ENCODE measurements around the gene IDH3G.

The IDH3G gene

DNA sequence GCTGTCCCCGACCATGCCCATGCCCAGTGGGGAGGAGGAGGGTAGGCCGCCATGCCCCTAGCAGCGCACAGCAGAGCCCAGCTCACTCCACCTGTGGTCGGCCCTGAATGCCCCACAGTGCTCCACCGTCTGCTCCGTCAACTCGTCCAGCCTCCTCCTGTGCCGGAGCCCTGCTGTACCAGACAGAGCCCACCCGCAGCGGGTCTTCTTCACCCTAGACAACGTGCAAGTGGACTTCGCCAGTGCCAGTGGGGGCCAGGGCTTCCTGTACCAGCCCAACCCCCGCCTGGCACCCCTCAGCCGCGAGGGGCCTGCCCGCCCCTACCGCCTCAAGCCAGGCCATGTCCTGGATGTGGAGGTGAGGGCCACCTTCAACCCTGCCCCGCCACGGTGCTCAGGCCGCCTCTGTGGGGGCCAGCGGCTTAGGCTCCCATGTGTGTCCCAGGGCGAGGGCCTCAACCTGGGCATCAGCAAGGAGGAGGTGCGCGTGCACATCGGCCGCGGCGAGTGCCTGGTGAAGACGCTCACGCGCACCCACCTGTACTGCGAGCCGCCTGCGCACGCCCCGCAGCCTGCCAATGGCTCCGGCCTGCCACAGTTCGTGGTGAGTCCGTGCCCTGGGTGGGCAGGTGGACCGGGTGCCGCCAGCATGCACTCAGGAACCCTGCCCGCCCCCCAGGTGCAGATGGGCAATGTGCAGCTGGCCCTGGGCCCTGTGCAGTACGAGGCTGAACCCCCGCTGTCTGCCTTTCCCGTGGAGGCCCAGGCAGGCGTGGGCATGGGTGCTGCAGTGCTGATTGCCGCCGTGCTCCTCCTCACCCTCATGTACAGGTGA lies 20.2 kb downstream of the IDH3G start:
- no peak for DNase-seq (ENCODE audit: low read depth in 2 of 2, low spot score in 1 of 2)

DNA sequence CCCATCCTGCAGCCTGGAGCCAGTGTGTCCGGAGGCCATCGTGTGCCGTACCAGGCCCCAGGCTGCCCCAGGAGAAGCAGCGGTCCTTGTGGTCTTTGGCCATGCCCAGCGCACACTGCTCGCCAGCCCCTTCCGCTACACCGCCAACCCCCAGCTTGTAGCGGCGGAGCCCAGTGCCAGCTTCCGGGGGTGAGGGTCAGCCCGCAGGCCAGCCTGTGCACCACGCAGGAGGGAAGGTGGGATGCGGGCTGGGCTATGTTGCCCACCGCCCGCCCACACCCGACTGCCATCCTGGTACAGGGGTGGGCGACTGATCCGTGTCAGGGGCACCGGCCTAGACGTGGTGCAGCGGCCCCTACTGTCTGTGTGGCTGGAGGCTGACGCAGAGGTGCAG lies 21.0 kb downstream of the IDH3G start:
- DNase-seq (ENCODE audit: low read depth in 2 of 2, low spot score in 1 of 2) = no peak

DNA sequence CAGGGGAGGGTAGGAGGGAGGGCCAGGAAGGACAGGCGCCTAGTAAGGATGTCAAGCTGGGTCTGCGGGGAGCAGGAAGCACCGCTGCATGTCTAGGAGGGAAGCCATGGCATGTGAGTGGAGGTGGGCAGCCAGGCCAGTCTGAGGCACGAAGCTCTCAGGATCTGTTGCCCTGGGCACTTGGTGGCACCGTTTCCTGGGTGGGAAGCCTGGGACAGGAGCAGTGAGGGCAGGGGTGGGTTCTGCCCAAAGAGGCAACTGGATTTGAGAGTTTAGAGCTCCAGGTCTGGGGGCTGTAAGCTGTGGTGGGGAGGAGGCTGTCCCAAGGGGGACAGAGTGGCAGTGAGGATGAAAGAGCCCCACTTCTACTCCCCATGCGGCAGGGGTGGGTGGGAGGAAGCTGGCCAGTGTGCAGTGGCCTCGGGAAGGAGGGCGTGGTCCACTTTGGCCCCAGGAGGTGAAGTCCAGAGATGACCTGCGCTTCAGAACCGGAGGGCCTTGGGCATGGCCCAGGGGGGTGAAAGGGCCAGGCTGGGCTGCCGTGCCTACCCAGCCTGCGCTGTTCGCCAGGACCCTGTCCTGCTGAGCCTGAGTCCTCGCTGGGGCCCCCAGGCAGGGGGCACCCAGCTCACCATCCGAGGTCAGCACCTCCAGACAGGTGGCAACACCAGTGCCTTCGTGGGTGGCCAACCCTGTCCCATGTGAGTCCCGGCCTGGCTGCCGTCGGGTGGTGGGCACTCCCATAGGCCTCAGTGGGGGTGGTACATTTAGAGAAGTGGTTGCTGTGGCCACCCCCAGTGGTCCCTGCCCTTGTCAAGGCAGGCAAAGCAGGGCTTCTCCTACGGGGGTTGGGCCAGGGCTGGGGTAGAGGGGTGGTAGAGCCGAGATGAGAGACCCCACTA lies 21.6 kb downstream of the IDH3G start:
- DNase-seq (ENCODE audit: low read depth in 2 of 2, low spot score in 1 of 2) = no peak

DNA sequence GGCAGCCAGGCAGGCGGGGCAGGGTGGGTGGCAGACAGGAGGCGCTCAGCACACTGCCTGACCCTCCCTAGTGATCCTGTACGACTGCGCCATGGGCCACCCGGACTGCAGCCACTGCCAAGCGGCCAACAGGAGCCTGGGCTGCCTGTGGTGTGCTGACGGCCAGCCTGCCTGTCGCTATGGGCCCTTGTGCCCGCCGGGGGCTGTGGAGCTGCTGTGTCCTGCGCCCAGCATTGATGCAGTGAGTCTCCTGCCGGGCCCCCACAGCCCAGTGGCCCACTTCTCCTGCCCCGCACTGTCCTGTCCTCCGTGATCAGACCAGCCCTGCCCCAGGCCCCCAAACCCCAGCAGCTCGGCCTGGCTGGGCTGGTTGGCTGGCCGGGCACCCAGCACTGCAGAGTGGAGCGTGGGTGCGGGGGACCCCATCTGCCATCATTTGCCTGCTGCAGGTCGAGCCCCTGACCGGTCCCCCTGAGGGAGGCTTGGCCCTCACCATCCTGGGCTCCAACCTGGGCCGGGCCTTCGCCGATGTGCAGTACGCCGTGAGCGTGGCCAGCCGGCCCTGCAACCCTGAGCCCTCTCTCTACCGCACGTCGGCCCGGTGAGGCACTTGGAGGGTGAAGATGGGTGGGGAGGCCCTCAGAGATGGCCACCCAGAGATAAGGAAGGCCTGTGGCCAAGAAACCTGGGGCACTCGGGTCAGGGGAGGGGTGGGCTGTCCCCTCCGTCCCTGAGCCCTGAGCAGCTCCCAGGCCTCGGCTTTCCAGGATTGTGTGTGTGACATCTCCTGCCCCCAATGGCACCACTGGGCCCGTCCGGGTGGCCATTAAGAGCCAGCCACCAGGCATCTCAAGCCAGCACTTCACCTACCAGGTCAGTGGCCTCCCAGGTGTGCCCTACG lies 22.5 kb downstream of the IDH3G start:
- no peak for DNase-seq (ENCODE audit: low read depth in 2 of 2, low spot score in 1 of 2)

DNA sequence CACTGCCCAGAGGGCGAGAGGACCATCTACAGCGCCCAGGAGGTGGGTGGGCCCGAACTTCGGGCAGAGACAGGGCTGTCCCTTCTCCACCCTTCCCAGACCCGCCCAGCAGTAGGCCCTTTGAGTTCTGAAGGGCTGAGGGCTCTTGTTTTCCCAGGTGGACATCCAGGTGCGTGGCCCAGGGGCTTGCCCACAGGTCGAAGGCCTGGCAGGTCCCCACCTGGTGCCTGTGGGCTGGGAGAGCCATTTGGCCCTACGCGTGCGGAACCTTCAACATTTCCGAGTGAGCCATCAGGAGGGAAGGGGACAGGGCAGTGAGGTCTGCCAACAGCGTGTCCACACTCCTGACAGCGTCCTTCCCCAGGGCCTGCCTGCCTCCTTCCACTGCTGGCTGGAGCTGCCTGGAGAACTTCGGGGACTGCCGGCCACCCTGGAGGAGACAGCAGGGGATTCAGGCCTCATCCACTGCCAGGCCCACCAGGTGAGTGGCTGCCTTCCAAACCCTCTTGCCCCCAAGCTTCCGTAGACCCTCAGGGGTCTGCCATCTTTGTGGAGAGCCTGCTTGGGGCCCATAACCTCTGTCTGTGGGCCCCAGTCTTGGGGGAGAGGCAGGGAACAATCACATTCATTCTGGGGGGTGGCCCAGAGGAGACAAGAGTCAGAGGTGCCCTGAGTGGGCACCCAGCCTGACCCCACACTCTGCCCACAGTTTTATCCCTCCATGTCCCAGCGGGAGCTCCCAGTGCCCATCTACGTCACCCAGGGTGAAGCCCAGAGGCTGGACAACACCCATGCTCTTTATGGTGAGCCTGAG lies 23.4 kb downstream of the IDH3G start:
- no peak for DNase-seq (ENCODE audit: low read depth in 2 of 2, low spot score in 1 of 2)

DNA sequence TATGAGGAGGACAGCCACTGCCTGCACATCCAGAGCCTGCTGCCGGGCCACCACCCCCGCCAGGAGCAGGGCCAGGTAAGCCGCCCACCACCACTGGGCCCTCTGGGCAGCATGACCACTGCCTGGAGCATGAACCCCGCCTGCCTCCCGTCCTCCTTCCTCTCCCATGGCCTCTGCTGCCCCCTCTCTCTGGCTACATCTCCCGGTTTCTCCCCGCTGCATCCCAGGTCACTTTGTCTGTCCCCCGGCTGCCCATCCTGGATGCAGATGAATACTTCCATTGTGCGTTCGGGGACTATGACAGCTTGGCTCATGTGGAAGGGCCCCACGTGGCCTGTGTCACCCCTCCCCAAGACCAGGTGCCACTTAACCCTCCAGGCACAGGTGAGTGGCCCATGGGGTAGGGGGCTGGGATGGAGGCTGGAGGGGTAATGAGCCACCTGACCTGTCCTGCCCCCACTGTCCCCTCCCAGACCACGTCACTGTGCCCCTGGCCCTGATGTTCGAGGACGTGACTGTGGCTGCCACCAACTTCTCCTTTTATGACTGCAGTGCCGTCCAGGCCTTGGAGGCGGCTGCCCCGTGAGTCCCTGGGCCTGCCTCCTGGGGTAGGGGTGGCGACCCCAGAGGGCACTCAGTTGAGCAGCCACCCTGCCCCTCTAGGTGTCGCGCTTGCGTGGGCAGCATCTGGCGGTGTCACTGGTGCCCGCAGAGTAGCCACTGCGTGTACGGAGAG lies 24.1 kb downstream of the IDH3G start:
- DNase-seq (ENCODE audit: low read depth in 2 of 2, low spot score in 1 of 2) = no peak

DNA sequence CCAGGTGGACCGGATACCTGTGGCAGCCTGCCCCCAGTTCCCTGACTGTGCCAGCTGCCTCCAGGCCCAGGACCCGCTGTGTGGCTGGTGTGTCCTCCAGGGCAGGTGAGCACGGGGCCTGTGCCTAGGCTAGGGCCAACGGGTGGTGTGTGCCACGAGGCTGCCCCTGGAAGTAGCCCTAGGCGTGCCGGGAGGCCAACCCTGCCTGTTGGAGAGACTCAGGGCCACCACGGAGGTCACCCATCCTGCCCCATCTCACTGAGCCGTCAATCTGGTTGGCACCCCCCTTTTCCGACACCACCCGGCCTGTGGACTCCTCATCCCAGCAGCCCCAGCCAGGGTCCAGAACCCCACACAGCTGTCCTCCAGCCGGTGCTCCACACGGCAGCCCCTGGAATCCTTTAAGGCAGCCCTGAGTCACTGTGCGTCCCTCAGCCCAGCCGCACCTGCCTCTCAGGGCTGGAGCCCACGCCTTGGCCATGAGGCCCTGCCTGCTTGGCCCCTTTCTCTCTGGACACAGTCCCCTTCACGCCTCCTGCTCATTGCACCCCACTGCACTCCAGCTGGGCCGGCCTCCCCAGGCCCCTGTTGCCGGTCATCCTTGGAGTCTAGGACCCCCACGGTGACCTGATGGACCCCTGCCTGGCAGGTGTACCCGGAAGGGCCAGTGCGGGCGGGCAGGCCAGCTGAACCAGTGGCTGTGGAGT lies 24.9 kb downstream of the IDH3G start:
- no peak for DNase-seq (ENCODE audit: low read depth in 2 of 2, low spot score in 1 of 2)

DNA sequence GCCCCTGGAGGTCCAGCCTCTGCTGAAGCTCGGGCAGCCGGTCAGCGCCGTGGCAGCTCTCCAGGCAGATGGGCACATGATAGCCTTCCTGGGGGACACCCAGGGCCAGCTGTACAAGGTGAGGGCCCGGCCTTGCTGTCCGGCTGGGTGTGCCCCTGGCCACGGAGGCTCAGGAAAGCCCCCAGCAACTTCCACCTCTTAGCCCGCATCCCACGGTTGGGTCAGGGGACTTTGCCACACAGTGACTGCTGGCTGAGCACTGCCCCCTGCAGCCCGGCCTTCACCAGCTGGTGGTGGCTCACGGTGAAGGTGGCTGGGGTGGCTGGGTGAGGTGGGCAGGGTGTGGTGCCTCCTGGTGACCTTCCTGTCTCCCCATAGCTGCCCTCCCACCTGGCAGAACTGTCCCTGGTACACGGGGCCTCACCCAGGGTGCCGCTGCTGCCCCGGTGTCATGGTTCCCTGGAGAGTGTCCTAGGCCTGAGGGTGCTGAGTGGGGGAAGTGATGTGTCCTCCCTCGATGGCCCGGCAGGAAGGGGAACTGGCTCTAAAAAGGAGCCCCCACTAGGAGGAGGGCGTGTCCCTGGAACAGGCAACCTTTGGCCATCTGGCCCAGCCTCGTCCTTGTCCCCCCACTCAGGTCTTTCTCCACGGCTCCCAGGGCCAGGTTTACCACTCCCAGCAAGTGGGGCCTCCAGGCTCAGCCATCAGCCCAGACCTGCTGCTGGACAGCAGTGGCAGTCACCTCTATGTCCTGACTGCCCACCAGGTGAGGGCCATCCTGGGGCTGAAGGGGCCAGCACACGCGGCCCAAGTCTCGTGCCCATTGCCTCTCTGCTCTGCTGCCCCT lies 25.6 kb downstream of the IDH3G start:
- no peak for DNase-seq (ENCODE audit: low read depth in 2 of 2, low spot score in 1 of 2)

DNA sequence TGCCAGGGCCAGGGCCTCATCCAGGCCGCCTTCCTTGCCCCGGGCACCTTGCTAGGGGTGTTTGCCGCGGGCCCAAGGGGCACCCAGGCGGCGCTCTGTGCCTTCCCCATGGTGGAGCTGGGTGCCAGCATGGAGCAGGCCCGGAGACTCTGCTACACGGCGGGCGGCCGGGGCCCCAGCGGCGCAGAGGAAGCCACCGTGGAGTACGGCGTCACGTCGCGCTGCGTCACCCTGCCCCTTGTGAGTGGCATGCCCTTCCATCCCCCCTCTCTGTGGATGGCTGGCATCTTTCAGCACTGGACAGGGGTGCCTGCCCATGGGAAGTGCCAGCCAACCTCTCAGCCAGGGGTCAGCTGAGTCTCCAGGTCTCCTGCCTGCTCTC lies 26.5 kb downstream of the IDH3G start:
- DNase-seq (ENCODE audit: low read depth in 2 of 2, low spot score in 1 of 2) = no peak

DNA sequence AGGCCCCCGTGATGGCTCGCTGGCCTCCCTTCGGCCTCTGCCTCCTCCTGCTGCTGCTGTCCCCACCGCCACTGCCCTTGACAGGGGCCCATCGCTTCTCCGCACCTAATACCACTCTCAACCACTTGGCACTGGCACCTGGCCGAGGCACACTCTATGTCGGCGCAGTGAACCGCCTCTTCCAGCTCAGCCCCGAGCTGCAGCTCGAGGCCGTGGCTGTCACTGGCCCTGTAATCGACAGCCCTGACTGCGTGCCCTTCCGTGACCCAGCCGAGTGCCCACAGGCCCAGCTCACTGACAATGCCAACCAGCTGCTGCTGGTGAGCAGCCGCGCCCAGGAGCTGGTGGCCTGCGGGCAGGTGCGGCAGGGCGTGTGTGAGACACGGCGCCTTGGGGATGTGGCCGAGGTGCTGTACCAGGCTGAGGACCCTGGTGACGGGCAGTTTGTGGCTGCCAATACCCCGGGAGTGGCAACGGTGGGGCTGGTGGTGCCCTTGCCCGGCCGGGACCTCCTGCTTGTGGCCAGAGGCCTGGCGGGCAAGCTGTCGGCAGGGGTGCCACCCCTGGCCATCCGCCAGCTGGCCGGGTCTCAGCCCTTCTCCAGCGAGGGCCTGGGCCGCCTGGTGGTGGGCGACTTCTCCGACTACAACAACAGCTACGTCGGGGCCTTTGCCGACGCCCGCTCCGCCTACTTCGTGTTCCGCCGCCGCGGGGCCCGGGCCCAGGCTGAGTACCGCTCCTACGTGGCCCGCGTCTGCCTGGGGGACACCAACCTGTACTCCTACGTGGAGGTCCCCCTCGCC lies 27.1 kb downstream of the IDH3G start:
- no peak for DNase-seq (ENCODE audit: low read depth in 2 of 2, low spot score in 1 of 2)

DNA sequence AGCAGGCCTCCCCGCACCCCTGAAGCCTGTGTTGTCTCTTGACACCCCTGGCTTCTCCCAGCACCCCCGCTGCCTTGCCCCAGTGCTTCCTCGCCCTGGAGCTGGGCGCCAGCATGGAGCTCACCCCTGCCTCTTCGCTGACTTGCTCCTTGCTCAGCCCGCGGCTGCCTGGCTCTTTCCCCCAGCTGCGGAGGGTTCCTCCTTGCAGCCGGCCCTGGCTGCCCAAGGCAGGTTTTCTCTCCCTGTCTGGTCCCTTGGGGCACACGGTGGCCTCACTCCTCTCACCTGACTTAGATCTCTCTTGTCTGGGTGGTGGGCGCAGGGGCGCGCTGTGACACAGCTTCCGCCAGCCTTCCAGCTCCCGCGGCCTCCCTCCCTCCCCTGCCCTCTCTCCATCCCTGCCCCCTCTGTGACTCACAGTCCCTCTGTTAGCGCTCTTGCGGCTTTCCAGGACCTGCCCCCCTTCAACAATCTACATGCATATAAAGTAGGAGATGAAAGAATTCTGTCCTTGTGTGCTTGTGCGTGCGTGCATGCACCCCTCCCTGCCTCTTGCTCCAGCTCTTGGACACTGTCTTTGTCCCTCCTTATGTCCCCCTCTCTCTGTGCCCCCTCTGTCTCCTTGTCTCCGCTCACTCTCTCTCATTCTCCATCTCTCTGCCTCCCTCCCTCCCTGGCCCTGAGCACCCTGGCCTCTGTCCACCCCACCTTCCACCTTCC lies 27.9 kb downstream of the IDH3G start:
- peak; percentile 2 to 32 for DNase-seq (ENCODE audit: low read depth in 2 of 2, low spot score in 1 of 2)

DNA sequence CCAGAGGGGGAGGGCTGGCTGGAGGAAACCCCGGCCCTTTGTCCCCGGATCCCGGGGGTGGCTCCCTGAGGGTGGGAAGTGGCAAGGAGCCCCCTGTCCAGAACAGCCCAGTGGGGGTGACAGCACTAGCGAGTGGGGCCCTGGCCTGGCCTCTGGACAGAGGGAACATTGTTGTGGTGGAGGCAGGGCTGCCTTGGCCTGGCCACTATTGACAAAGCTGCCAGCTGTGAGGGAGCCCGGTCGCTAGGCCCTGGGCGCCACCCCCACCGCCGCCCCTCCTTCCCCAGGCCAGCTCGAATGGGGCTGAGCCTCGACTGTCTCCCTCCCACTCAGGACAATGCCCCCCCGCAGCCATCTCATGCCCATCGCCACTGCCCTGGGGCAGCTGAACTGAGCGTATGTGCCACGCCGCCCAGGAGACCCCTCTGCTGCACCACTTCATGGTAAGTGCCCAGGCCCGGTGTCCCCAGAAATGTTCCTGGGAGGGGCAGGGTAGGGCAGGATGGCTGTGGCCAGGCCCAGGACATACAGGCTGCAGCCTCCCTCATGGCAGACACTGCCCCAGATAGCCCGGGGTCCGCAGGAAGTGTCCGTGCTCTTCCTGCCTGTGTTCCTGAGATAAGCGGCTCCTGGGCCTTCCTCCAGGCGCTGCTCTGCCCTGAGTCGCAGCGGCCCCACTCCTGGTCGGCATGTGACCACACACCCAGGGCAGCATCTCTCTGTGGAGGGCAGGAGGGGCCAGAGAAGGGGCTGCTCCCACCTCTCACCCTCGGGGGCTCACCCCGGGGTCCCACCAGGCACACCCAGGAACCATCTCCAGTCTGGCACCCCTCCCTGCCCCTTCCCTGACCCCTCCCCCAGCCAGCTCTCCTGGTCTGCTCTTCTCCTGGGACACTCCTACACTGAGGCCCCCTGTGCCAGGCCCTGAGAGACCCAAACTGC lies 28.8 kb downstream of the IDH3G start:
- no peak for DNase-seq (ENCODE audit: low read depth in 2 of 2, low spot score in 1 of 2)

DNA sequence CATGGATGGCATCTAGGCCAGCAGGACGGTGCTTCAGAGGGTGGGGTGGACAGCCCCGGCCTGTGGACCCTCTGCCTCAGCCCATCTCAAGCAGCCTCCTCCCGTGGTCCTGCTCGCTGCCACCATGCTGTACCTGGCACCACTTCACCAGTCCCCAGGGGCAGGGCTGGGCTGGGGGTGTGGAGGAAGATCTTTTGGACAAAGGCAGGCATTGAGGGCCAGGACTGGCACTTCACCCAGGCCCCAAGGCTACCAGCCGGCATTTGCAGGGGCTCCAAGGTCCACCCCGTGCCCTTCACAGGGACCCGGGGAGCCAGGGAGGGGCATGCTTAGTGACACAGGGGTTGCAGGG lies 29.4 kb downstream of the IDH3G start:
- DNase-seq (ENCODE audit: low read depth in 2 of 2, low spot score in 1 of 2) = no peak

DNA sequence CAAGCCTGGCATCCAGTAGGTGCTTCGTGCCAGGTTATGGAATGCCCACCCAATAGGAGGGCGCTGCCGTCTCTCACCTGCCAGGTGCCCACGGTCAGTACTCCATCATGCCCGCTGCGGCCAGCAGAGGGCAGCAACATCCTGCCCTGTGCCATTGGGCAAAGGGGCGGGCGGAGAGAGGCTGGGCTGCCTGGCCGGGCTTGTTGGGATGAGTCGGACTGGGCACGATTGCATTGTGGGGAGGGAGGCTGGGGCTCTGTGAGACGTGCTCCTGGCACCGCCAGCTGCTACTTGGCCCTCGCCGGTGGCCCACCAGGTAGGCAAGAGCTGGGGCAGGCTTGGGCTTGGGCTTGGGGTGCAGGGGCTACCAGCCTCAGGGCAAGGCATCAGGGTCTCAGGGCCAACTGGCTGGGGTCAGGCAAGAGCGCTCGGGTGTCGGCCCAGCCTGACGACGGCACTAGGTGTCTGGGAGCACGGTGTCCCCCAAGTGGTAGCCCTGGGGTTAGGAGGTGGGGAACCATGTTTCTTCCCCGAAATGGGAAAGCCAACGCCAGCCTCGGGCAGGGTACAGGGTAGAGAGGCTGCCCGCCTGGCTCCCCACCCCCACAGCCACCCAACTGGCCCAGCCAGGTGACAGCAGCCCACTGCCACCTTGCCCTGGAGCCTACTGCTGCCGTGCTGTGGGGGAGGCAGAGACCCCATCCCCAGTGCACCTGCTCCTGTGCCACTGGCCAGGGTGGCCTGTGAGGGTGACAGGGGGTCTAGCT lies 30.0 kb downstream of the IDH3G start, which contains the start of gene PLXNB3:
Gene PLXNB3 (plus strand): TSS at position 261 of the 767 bp plus-strand sequence. CDS start 1,287 bp downstream, outside the sequence.
- DNase-seq (ENCODE audit: low read depth in 2 of 2, low spot score in 1 of 2) = peak; percentile 43 to 52

All from stimulated activated CD8-positive, alpha-beta memory T cell treated with anti-CD3 and anti-CD28 coated beads, Interleukin-4, amount 100 ng/mL, for 4 hours (primary cell).